Esophagus squamous epithelium (tissue), 4 donors: Measurements from ENCODE around the gene LENG9.

Experiments used
- POLR2A ChIP-seq, 4 donors: fragments of 450-650 bp; IDR thresholded peaks; one replicate each; pipeline ENCODE4 v1.6.1; 2017; ENCODE audit warnings: antibody characterized with exemption in 4 of 4, mild to moderate bottlenecking in 4 of 4, moderate library complexity in 3 of 4
- TF ChIP-seq, protein P1 (sequence below), 6 experiments: fragments of 450-650 bp in 4 of 6; fragments of 200-600 bp in 2 of 6; sonication (generic) in 2 of 6; IDR thresholded peaks; one replicate each; pipeline ENCODE4 v1.5.1; 2016 to 2019; ENCODE audit warnings: antibody characterized with exemption in 6 of 6, mild to moderate bottlenecking in 4 of 6, moderate library complexity in 4 of 6

- TF ChIP-seq, protein P1, sequence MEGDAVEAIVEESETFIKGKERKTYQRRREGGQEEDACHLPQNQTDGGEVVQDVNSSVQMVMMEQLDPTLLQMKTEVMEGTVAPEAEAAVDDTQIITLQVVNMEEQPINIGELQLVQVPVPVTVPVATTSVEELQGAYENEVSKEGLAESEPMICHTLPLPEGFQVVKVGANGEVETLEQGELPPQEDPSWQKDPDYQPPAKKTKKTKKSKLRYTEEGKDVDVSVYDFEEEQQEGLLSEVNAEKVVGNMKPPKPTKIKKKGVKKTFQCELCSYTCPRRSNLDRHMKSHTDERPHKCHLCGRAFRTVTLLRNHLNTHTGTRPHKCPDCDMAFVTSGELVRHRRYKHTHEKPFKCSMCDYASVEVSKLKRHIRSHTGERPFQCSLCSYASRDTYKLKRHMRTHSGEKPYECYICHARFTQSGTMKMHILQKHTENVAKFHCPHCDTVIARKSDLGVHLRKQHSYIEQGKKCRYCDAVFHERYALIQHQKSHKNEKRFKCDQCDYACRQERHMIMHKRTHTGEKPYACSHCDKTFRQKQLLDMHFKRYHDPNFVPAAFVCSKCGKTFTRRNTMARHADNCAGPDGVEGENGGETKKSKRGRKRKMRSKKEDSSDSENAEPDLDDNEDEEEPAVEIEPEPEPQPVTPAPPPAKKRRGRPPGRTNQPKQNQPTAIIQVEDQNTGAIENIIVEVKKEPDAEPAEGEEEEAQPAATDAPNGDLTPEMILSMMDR (IDR thresholded peaks at IDR 0.05), result no peak
- TF ChIP-seq POLR2A (IDR thresholded peaks at IDR 0.05), result no peak
Measured at GRCh38 chr19:54415208-54415900, 48.2 kb downstream of the LENG9 start, which contains the start of gene TTYH1.
